HL-60 (cell line): ENCODE measurements around the gene RNF128.

ENCODE experiments used
- DNase-seq, 2 experiments: peaks; one replicate each; pipeline ENCODE4 v3.0.0-alpha.2; 2010 to 2020; ENCODE audit warnings: low read depth in 1 of 2, low spot score in 1 of 2
- H3K27ac ChIP-seq: fragments of 250-450 bp; sonication (Bioruptor Pico); replicated peaks from 2 replicates; pipeline ENCODE4 v1.5.1; 2020; ENCODE audit warnings: mild to moderate bottlenecking, moderate library complexity
- H3K27me3 ChIP-seq: fragments of 250-450 bp; sonication (Bioruptor Pico); 2 replicates; pipeline ENCODE4 v1.5.1; 2021; ENCODE audit warnings: mild to moderate bottlenecking, moderate library complexity; ENCODE audit not compliant: insufficient read depth, poor library complexity, severe bottlenecking
- H3K4me3 ChIP-seq: replicated peaks from 2 replicates; pipeline ENCODE4 v1.5.1; 2011; ENCODE audit warnings: mild to moderate bottlenecking, control low read depth, low read length; ENCODE audit not compliant: insufficient read depth
- CTCF ChIP-seq: IDR thresholded peaks from one replicate; pipeline ENCODE4 v1.5.1; 2011; ENCODE audit warnings: low read length, control low read depth, inconsistent platforms; ENCODE audit not compliant: insufficient read depth
- GABPA ChIP-seq: IDR thresholded peaks from 2 replicates; pipeline ENCODE4 v1.6.1; 2012; ENCODE audit warnings: low read depth
- POLR2AphosphoS5 ChIP-seq: IDR thresholded peaks from 2 replicates; pipeline ENCODE4 v1.6.1; 2012; ENCODE audit warnings: low read depth
- REST ChIP-seq: IDR thresholded peaks from 2 replicates; pipeline ENCODE4 v1.6.1; 2012; ENCODE audit warnings: low read depth; ENCODE audit not compliant: insufficient replicate concordance
- SPI1 ChIP-seq: IDR thresholded peaks from 2 replicates; pipeline ENCODE4 v1.6.1; 2012; ENCODE audit warnings: low read depth, mild to moderate bottlenecking, borderline replicate concordance

RNF128 gene

GRCh38 chrX:106728337-106728736, 1.8 kb downstream of the RNF128 start:
- no peak for DNase-seq
- TF ChIP-seq REST, result no peak
- no peak for TF ChIP-seq POLR2AphosphoS5
- TF ChIP-seq SPI1, result no peak
- TF ChIP-seq GABPA, result no peak
- TF ChIP-seq CTCF, result no peak
- H3K4me3 ChIP-seq, result no peak overlapping the region
- peaks cover 5% of the 10 kb centered on the region for H3K27me3 ChIP-seq
- H3K27ac ChIP-seq, result no peak overlapping the region

DNA sequence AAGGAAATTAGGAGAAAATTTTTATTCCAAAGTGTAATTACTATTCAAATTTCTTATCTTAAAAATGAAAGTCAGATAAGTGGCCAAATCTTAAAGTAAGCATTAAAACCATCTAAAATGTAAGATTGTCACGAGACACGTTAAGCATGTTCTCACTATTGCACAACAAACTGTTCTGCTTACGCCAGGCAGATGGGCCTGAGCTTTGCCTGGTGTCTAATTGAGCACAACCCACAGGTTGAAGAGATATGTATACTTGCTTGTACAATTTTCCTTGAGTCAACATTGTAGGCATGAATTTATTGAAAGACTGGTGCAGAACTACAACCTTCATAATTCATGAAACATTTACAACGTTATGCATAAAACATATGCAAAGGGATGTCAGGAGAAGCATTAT, 3.9 kb downstream of the RNF128 start:
- TF ChIP-seq CTCF (no peak), GABPA (no peak), REST (no peak), SPI1 (no peak), POLR2AphosphoS5 (no peak)
- DNase-seq, result no peak
- Histone ChIP-seq H3K27ac (no peak overlapping the region), H3K4me3 (no peak overlapping the region), H3K27me3 (peaks cover 5% of the 10 kb centered on the region)

DNA sequence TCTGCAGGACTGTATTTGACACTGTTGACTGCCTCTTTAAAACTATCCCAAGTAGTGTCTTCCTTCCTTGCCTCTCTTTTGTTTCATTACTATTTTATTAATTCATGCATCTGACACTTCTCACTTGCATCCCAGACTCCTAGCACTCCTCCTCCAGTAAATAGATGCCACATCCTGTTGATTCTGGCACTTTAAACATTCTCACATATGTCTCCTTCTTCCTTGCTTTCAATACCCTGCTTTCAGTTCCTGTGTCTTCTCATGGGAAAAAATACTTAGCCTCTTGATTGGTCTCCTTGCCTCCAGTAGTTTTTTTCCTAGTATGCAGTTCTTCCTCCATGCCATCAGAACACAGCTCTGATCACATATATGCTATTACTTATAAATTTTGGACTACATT, 5.1 kb downstream of the RNF128 start:
- Histone ChIP-seq H3K4me3 (no peak overlapping the region), H3K27ac (no peak overlapping the region), H3K27me3 (no peaks in the 10 kb centered on the region)
- no peak for DNase-seq
- TF ChIP-seq GABPA (no peak), POLR2AphosphoS5 (no peak), CTCF (no peak)

DNA sequence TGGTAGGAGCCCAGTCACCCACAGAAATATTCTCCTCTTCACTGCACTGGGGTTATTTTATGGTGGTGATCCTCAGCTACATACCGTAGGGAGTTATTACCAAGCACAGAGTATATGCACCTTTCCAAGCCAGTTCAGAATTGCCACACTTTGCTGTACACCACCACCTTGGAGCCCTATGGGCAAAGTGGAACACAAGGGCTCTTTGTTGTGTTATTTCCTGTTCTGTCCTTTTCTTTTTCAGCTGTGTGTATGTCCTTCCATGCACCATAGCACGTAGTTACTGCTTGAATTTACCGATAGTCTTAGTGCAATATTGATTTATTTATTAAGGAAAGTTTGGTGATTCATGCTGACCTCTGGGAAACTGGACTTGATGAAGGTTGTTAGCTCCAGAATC, 8.3 kb downstream of the RNF128 start:
- Histone ChIP-seq H3K27ac (no peak overlapping the region), H3K4me3 (no peak overlapping the region), H3K27me3 (no peaks in the 10 kb centered on the region)
- no peak for DNase-seq
- TF ChIP-seq GABPA (no peak), REST (no peak), SPI1 (no peak)
